Activated CD4-positive, alpha-beta T cell treated with anti-CD3 and anti-CD28 coated beads for 36 hours (primary cell): Measurements from ENCODE around the gene ABHD8. TPM values are rescaled to one million over a fixed set of nuclear protein-coding genes. Genes with fewer than 3 reads are reported as not detected.
"Not testable (repeated sequence)": the region's sequence is repeated elsewhere in the genome, so short reads cannot be mapped to it uniquely, and the experiment has no call there.

Experiments used
- ATAC-seq: fragments of 200-7000 bp; cut with Tn5 transposase; one replicate; pipeline ENCODE4 v1.10.0; 2021; ENCODE audit warnings: mild to moderate bottlenecking, moderate library complexity
- CTCF ChIA-PET: fragments of 350-600 bp; sonication (Branson Sonifier 250); formaldehyde crosslinking; loops from one replicate; lab custom pipeline; 2021; ENCODE audit warnings: antibody characterized with exemption; lab: Charles Lee
- POLR2A ChIA-PET: fragments of 350-600 bp; sonication (Branson Sonifier 250); formaldehyde crosslinking; loops from one replicate; lab custom pipeline; 2021; ENCODE audit warnings: antibody characterized with exemption, inconsistent platforms; lab: Charles Lee
- DNase-seq: peaks from one replicate; pipeline ENCODE4 v3.0.0-alpha.2; 2020
- H3K27ac Mint-ChIP-seq: one replicate; pipeline ENCODE4 v1.8.0; 2021; ENCODE audit warnings: mixed read lengths
- H3K27me3 Mint-ChIP-seq: one replicate; pipeline ENCODE4 v1.8.0; 2021; ENCODE audit warnings: mixed read lengths
- H3K36me3 Mint-ChIP-seq: one replicate; pipeline ENCODE4 v1.8.0; 2021; ENCODE audit warnings: low read depth, mixed read lengths
- H3K4me1 Mint-ChIP-seq: one replicate; pipeline ENCODE4 v1.8.0; 2021; ENCODE audit warnings: mixed read lengths
- H3K4me3 Mint-ChIP-seq: one replicate; pipeline ENCODE4 v1.8.0; 2021; ENCODE audit warnings: mild to moderate bottlenecking, moderate library complexity, mixed read lengths
- H3K9me3 Mint-ChIP-seq: one replicate; pipeline ENCODE4 v1.8.0; 2021; ENCODE audit warnings: low read depth, mixed read lengths
- intact Hi-C, 2 experiments: fragments of 100-400 bp; cut with DNase I in 1 of 2; cut with micrococcal nuclease in 1 of 2; formaldehyde crosslinking; loops; one replicate each; pipeline versions ENCODE4 v1.14.2 to v1.15.1; 2022 to 2024; cut with DNase I, micrococcal nuclease
- total RNA-seq, 2 experiments: library from RNA; stranded (reverse); gene quantifications; one replicate each; pipeline ENCODE4 v1.2.3, GENCODE V29; 2021

The ABHD8 gene
- total RNA-seq, 2 experiments from 2014 or later = 6.1 to 8.0 TPM

DNA sequence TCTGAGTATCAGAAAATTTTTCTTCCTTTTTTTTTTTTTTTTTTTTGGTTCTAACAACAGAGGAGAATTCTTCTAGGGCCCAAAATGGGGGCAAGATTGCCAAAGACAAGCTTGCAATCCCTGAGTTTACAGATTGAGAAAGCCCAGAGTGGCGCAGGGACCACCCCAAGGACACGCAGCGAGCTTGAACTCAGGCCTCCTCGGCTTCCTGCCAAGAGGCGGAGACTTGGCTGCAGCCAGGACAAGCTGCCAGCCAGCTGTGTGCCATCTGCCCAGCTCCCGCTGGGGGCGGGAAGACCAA is 1.9 kb upstream of the ABHD8 start:
- ChIA-PET POLR2A (interaction anchor here (0.6 to 0.9 kb wide), 3 partner anchors 12 to 64 kb away, joined by 3 to 12 read pairs (median 3); no protein-coding TSS in a partner anchor), CTCF (interaction anchor here (0.7 to 5.1 kb wide), 8 partner anchors 12 to 114 kb away, joined by 3 to 24 read pairs (median 6); partner anchors contain the start of genes BABAM1 and MVB12A)
- peaks cover 41% of the 10 kb centered on the region for H3K4me1 Mint-ChIP-seq
- peak overlapping the region; percentile 85 for H3K27ac Mint-ChIP-seq
- ATAC-seq (no peak), DNase-seq (no peak)
- H3K4me3 Mint-ChIP-seq = peak overlapping the region; percentile 86
- peaks cover 1% of the 10 kb centered on the region for H3K36me3 Mint-ChIP-seq
- intact Hi-C loops = loop anchor here (1.0 to 5.0 kb wide), 6 partner anchors 38 to 763 kb away; partner anchors contain the start of genes BABAM1 (in 2 of the 2), CHERP (in 1 of the 2), HAUS8 (in 1 of the 2) and MYO9B (in 1 of the 2)
- H3K9me3 Mint-ChIP-seq = no peaks in the 10 kb centered on the region
- no peaks in the 10 kb centered on the region for H3K27me3 Mint-ChIP-seq

DNA sequence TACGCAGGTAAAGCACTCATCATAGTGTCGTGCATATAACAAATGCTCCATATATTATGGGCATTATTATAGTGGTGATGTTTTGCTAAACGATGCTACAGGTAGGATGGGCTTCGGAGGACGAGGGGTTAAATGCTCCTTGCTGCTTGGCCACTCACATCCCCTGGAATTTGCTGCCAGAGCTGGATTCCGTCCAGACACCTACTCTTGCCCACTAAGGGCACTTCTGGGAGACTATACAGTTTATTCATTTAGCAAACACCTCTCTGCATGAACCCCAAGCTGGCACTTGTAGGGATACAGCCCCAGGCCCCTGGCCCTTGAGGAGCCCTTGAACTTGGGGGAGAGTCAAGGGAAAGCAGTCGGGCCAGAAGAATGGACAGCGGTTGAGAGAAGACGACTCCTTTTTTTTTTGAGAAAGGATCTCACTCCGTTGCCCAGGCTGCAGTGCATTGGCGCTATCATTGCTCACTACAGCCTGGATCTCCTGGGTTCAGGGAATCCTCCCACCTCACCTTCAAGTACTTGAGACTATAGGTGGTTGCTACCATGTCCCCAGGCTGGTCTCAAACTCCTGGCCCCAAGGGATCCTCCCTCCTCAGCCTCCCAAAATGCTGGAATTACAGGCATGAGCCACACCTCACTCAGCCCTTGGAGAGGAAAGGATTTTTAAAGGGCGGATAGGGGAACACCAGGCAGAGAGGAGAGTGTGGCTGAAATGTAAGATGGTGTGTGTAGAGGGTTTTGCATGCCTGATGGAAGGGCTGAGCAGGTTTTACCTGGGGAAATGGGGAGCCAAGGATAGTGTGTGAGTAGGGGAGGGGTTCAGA is 1.4 kb upstream of the ABHD8 start:
- ATAC-seq = no peak
- Mint-ChIP-seq H3K27me3 (no peaks in the 10 kb centered on the region), H3K4me3 (peak overlapping the region; percentile 86), H3K27ac (peak overlapping the region; percentile 85), H3K4me1 (peaks cover 39% of the 10 kb centered on the region), H3K9me3 (no peaks in the 10 kb centered on the region), H3K36me3 (peaks cover 1% of the 10 kb centered on the region)
- ChIA-PET CTCF (interaction anchor here (0.6 to 5.1 kb wide), 10 partner anchors 11 to 1895 kb away, joined by 3 to 24 read pairs (median 4); partner anchors contain the start of genes BABAM1 and MVB12A), POLR2A (interaction anchor here (0.6 to 0.9 kb wide), 3 partner anchors 12 to 65 kb away, joined by 3 to 12 read pairs (median 3); no protein-coding TSS in a partner anchor)
- intact Hi-C loops = loop anchor here (1.0 to 5.0 kb wide), 6 partner anchors 37 to 762 kb away; partner anchors contain the start of genes BABAM1 (in 2 of the 2), CHERP (in 1 of the 2), HAUS8 (in 1 of the 2) and MYO9B (in 1 of the 2)
- no peak for DNase-seq

DNA sequence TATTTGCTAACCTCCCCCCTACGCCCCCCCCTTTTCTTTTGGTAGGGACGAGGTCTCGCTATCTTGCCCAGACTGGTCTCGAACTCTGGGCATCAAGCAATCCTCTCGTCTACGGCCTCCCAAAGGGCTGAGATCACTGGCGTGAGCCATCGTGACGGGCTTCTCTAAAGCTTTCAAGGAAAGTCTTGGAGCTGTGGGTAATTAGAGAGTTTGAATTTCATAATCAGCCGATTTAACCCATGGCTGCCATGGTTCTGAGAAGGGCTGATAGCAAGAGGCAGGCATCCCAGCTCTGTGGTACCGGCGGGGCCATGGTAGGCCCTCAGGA is 679 bp upstream of the ABHD8 start:
- no peak for DNase-seq
- ChIA-PET POLR2A (interaction anchor here (0.6 kb wide), 1 partner anchor 83 kb away, joined by 3 read pairs; no protein-coding TSS in a partner anchor), CTCF (interaction anchor here (0.6 to 5.1 kb wide), 7 partner anchors 11 to 1894 kb away, joined by 3 to 24 read pairs (median 4); no protein-coding TSS in a partner anchor)
- intact Hi-C loops = loop anchor here (1.0 to 2.0 kb wide), 2 partner anchors 12 to 643 kb away; partner anchors contain the start of genes SMIM7 (in 1 of the 2) and TMEM38A (in 1 of the 2)
- Mint-ChIP-seq H3K4me1 (peaks cover 35% of the 10 kb centered on the region), H3K27ac (peak overlapping the region; percentile 47), H3K27me3 (no peaks in the 10 kb centered on the region), H3K9me3 (no peaks in the 10 kb centered on the region), H3K36me3 (peaks cover 1% of the 10 kb centered on the region), H3K4me3 (peak overlapping the region; percentile 63)
- ATAC-seq = no peak

DNA sequence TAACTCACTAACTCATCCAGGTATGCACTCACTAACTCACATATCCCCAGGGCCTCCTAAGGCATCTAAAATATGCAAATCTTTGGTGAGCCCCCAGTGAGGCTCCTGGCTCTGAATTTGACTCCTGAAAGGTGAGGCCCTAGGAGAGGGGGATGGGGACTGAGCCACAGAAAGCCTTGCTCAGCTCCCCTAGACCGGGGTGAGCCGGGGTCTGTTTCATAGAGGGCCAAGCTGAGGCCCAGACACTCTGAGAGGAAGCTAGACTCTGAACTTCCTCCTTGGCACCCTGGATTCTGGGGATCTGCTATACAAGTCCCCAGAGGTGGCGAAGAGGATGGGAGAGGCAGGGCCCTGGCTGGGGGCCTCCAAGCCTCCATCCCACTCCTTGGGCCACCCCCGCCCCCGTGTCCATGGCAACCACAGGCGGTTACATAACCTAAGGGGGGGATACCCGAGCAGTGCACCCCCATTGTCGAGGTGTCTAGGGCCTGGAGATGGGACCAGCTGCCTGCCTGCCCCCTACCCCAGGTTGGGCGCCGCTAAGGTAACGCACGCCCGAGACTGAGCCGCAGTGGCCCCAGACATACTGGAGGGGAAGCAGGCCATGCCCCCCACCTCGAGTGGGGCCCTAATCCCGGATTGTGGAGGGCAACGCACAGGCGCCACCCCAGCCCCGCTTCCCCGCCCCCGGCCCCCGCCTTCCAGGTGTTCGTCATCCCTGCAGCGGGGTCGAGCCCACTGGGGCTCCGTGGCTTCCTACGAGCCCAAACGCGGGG is 646 bp downstream of the ABHD8 start:
- ChIA-PET CTCF (interaction anchor here (0.6 to 5.1 kb wide), 3 partner anchors 9 to 84 kb away, joined by 3 to 24 read pairs (median 4); no protein-coding TSS in a partner anchor), POLR2A (no interaction called here)
- H3K4me1 Mint-ChIP-seq = peaks cover 30% of the 10 kb centered on the region
- intact Hi-C loops = loop anchor here (1.0 kb wide), 1 partner anchor 10 kb away; no protein-coding TSS in a partner anchor
- no peak for DNase-seq
- no peak for ATAC-seq
- peak overlapping the region; percentile 31 for H3K27ac Mint-ChIP-seq
- H3K27me3 Mint-ChIP-seq = no peaks in the 10 kb centered on the region
- no peaks in the 10 kb centered on the region for H3K9me3 Mint-ChIP-seq
- peaks cover 6% of the 10 kb centered on the region for H3K36me3 Mint-ChIP-seq
- peak overlapping the region; percentile 63 for H3K4me3 Mint-ChIP-seq

DNA sequence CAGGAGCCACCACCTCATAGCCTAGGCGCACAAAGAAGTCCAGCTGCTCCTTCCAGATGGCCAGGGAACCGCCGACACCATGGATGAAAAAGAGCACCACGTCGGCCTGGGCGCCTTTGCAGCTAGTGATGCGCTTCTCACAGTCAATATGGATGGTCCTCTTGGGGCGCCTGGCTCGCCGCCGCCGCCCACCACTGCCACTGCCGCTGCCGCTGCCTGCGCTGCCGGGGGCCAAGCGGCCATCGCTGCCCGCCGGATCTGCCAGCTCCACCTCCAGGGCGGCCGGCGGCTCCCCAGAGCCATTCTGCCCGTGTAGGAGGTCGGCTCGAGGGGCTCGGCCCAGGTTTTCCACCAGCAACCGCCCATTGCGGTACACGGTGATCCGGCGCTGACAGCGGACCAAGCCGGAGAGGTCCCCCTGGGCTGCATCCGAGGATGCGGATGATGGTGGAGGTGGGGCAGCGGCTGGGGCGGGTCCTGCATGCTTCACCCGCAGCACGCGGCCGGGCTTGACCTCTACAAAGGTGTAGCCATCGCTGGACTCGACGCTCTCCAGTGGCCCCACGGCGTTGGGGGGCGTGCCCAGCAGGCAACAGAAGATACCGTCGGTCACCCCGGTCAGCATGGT is 2.1 kb downstream of the ABHD8 start:
- H3K36me3 Mint-ChIP-seq = peaks cover 10% of the 10 kb centered on the region
- ATAC-seq (no peak), DNase-seq (no peak)
- H3K9me3 Mint-ChIP-seq = no peaks in the 10 kb centered on the region
- ChIA-PET CTCF (interaction anchor here (0.6 kb wide), 1 partner anchor 90 kb away, joined by 3 read pairs; no protein-coding TSS in a partner anchor), POLR2A (no interaction called here)
- no peaks in the 10 kb centered on the region for H3K27me3 Mint-ChIP-seq
- no peak overlapping the region for H3K4me3 Mint-ChIP-seq
- no peak overlapping the region for H3K27ac Mint-ChIP-seq
- peaks cover 25% of the 10 kb centered on the region for H3K4me1 Mint-ChIP-seq
- intact Hi-C loops = no loop called here

- POLR2A ChIA-PET = no interaction called here
Observed at GRCh38 chr19:17296976-17297375, 6.2 kb downstream of the ABHD8 start.

GRCh38 chr19:17296273-17296672 is 7.0 kb downstream of the ABHD8 start:
- ChIA-PET POLR2A (interaction anchor here (0.5 to 0.6 kb wide), 2 partner anchors 23 to 86 kb away, joined by 3 to 4 read pairs; no protein-coding TSS in a partner anchor), CTCF (no interaction called here)
- DNase-seq (peak; percentile 41), ATAC-seq (no peak)
- intact Hi-C loops = no loop called here
- Mint-ChIP-seq H3K36me3 (peaks cover 10% of the 10 kb centered on the region), H3K27ac (no peak overlapping the region), H3K4me1 (peaks cover 5% of the 10 kb centered on the region), H3K4me3 (no peak overlapping the region), H3K27me3 (no peaks in the 10 kb centered on the region), H3K9me3 (no peaks in the 10 kb centered on the region)

More at GRCh38 chr19:17296976-17297375, 6.2 kb downstream of the ABHD8 start:
- H3K27me3 Mint-ChIP-seq = no peaks in the 10 kb centered on the region
- intact Hi-C loops = no loop called here
- peak overlapping the region; percentile 25 for H3K27ac Mint-ChIP-seq
- CTCF ChIA-PET = no interaction called here
- H3K4me1 Mint-ChIP-seq = peaks cover 7% of the 10 kb centered on the region
- no peak for DNase-seq
- ATAC-seq = no peak
- peaks cover 12% of the 10 kb centered on the region for H3K36me3 Mint-ChIP-seq
- H3K9me3 Mint-ChIP-seq = no peaks in the 10 kb centered on the region
- no peak overlapping the region for H3K4me3 Mint-ChIP-seq

GRCh38 chr19:17295551-17295950 is 7.7 kb downstream of the ABHD8 start:
- H3K4me1 Mint-ChIP-seq, intact Hi-C loops, H3K27ac Mint-ChIP-seq, H3K9me3 Mint-ChIP-seq, DNase-seq, CTCF ChIA-PET, ATAC-seq, H3K4me3 Mint-ChIP-seq, H3K27me3 Mint-ChIP-seq: not testable (repeated sequence)
- H3K36me3 Mint-ChIP-seq = peaks cover 10% of the 10 kb centered on the region
- POLR2A ChIA-PET = interaction anchor here (0.5 to 0.6 kb wide), 2 partner anchors 23 to 87 kb away, joined by 3 to 4 read pairs; no protein-coding TSS in a partner anchor

DNA sequence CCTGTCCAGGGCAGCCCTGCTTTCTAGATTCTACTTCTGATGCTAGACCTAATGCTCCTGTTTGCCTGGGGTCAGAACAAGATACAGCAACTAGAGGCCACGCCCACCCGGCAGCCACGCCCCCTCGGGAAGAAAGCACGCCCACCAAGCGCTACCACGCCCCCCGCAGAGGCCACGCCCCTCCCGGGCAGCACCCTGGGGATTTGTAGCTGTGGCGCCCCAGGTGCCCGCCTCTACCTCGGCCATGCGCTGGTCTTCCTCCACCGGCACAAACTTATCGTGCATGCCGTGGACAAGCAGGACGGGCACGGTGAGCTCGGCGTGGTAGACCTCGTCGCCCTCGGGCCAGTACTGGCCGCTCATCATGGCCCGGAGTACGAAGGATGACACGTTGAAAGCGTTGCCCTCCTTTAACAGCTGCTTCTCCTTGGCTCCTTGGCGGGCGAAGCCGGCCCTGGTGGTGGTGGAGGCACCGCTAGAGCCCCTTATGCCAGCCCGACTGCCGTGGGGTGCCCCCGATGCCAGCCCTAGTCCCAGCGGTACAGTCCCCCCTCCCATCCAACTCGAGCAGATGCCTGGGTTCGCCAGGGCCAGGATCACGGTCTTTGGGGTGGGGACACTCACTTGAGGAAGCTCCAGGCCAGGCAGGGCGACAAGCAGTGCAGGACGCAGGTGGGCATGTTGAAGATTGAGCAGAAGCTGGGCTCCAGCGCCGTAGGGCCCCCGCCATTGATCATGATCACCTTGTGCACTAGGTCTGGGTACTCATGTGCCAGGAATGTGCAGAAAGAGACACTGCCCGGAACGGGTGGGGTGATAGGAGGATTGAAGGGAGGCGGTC is 9.0 kb downstream of the ABHD8 start:
- Mint-ChIP-seq H3K9me3 (no peaks in the 10 kb centered on the region), H3K36me3 (peaks cover 10% of the 10 kb centered on the region), H3K27me3 (no peaks in the 10 kb centered on the region), H3K4me1 (peaks cover 5% of the 10 kb centered on the region), H3K4me3 (no peak overlapping the region), H3K27ac (no peak overlapping the region)
- ChIA-PET CTCF (interaction anchor here (0.7 to 3.4 kb wide), 2 partner anchors 10 to 177 kb away, joined by 4 to 24 read pairs; partner anchors contain the start of genes ABHD8 and MRPL34), POLR2A (no interaction called here)
- intact Hi-C loops = loop anchor here in 1 of 2 experiments (5.0 kb wide), 1 partner anchor 173 kb away; no protein-coding TSS in a partner anchor
- no peak for ATAC-seq
- peak; percentile 85 for DNase-seq
